Right ventricle myocardium inferior (tissue), 1 donor: ENCODE results near the gene CDT1. TPM values are rescaled to one million over a fixed set of nuclear protein-coding genes. Genes with fewer than 3 reads are reported as not detected.
A peak's percentile ranks its signal among the peaks of the same experiment; 100 is the strongest.
"Not testable (repeated sequence)": the region's sequence is repeated elsewhere in the genome, so short reads cannot be mapped to it uniquely, and the experiment has no call there.

Source experiments
- ATAC-seq: fragments of 200-7000 bp; cut with Tn5 transposase; one replicate; pipeline ENCODE4 v1.9.1; 2020; ENCODE audit warnings: mild to moderate bottlenecking, moderate library complexity
- DNase-seq: peaks from one replicate; pipeline ENCODE4 v3.0.0; 2021; ENCODE audit errors: missing footprints
- intact Hi-C: fragments of 100-400 bp; cut with DNase I; formaldehyde crosslinking; loops from one replicate; pipeline ENCODE4 v1.11.0; 2022
- total RNA-seq: library from RNA; stranded (reverse); fragmentation: NEBNext Ultra II Directional; extraction: Animal tissue kit (Norgen Biotek cat#: 25700); gene quantifications from one replicate; pipeline ENCODE4 v1.2.1, GENCODE V29; 2021
- donor health status: DM: no; HTN: yes; CAD: no; lungs with severe emphysema.

CDT1 gene
- total RNA-seq, 1 donor from 2014 or later: 0.65 TPM

DNA sequence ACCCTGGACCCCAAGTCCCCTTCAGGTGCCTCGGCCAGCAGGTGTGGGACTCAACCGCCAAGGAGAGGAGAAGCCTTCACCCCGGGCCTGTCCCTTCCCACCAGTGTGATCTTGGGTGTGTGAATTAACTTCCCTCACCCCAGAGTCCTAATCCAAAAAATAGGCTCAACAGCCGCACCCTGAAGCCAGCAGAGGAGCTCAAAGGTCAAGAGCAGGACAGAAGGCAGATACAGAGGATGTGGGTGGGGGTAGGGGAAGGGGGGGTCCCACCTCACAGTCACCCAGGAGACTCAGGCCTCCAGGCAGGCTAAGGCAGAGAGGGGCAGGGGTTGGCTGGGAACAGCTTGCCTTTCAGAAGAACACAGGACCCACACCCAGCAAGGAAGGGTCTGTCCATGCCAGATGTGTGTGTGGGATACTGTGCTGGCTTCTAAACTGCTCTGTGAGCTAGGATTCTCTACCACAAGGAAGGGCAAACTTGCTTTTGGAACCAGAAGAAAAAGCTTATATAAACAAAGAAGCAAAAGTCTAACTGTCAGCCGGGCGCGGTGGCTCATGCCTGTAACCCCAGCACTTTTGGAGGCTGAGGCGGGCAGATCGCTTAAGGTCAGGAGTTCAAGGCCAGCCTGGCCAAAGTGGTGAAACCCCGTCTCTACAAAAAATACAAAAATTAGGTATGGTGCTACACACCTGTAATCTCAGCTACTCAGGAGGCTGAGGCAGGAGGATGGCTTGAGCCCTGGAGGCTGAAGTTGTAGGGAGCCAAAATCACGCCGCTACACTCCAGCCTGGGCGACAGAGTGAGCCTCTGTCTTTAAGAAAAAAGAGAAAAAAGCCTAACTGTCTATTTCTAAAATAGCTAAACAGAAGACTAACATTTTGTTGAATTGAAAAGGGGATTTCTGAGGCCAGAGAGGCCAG is 23.2 kb upstream of the CDT1 start:
- no peak for ATAC-seq

GRCh38 chr16:88781140-88782077 is 22.2 kb upstream of the CDT1 start:
- intact Hi-C loops: no loop called here
- DNase-seq (peak; percentile 85), ATAC-seq (no peak)

More for the DNA sequence above, 23.2 kb upstream of the CDT1 start:
- intact Hi-C loops: no loop called here
- no peak for DNase-seq

DNA sequence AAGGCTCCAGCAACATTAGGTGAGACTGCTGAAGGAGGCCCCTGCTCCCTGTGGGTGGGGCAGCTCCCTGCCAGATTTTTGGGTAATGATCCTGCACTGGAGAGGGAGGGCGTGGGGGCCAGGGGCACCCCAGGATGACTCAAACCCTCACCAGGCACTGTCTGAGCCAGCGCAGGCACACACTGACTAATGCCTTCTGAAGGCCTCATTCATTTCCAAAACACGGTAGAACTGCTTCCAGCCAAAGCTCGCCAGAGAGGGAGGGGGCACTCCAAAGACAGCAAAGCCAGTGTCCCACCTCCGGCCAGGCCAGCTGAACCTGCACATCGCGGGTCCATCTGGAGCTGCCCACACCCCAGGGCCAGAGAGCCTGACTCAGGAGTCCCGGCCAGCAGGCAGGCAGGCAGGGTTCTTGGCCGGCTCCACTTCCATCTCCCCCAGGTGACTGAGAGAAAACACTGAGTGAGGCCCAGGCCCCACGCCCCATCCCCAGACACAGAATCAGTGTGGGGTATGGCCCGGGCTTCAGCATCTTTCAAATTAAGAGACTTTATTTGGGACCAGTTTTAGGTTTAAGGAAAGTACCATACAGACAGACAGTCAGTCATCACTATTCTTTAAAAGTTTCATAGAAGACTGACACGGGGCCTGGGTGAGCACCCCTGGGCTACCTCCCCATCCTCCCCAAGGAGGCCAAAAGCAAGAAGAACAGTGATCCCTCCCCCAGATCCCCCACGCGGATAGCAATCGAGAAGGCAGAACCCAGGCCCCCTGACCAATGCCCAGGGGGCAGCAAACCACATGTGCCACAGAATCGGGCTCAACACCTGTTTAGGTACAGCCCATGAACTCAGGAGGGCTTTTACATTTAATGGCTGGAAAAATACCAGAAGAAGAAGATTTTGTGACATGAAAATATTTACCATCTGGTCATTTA is 20.9 kb upstream of the CDT1 start:
- DNase-seq (no peak), ATAC-seq (no peak)
- intact Hi-C loops: no loop called here

- DNase-seq (no peak), ATAC-seq (no peak)
- intact Hi-C loops: loop anchor here (2.0 kb wide), 1 partner anchor 39 kb away; no protein-coding TSS in a partner anchor
Observed at GRCh38 chr16:88783391-88784073, 20.1 kb upstream of the CDT1 start.

GRCh38 chr16:88784074-88784855 is 19.3 kb upstream of the CDT1 start:
- ATAC-seq (peak; percentile 66), DNase-seq (no peak)
- intact Hi-C loops: loop anchor here (2.0 kb wide), 1 partner anchor 39 kb away; no protein-coding TSS in a partner anchor

GRCh38 chr16:88784856-88785105 is 18.8 kb upstream of the CDT1 start:
- intact Hi-C loops: loop anchor here (1.0 to 2.0 kb wide), 2 partner anchors 40 to 47 kb away; no protein-coding TSS in a partner anchor
- ATAC-seq: peak; percentile 25
- DNase-seq: no peak

DNA sequence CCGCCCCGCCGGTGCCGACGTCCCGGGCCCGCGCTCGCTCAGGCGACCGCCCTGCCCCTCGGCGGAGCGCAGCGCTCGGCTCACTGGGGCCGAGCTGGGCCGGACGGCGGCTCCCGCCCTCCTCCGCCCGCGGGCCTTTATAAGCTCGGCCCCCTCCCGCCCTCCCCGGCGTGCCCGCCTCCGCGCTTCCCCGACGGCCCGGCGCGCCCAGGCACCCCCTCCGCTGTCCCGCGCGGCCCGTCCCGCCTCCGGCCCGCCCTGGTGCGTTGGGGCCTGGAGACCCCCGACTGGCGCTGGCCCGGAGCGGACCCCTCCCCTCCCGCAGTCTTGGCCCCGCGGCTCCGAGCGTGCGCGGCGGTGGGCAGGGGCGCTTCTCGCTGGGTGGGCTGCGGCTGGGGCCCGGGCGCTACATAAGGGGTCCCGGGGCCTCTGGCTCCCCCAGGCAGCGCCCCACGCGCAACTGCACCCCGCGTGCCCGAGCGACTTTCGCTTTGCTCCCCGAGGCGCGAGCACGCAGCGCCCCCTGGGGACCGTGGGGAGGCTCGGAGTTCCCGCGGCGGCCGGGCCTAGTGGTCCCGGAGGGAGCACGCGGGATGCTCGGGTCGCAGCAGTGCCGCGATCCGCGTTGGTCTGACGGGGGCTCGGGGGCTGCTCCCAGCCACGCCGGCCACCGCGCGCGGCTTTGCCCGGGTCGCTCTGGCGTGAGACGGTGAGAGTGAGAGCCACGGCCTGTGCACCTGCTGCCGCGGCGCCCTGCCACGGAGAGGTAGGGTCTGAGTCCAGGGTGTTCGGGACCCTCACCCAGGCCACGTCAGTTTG is 18.3 kb upstream of the CDT1 start, which contains the start of gene PIEZO1:
Gene PIEZO1, minus strand, starts transcription at position 115 of the 819 bp plus-strand sequence. CDS start 256 bp downstream, outside the sequence.
- intact Hi-C loops: loop anchor here (1.0 to 2.0 kb wide), 2 partner anchors 41 to 48 kb away; no protein-coding TSS in a partner anchor
- DNase-seq: peak; percentile 91
- ATAC-seq: peak; percentile 62

GRCh38 chr16:88787579-88788314 is 15.8 kb upstream of the CDT1 start:
- DNase-seq (no peak), ATAC-seq (no peak)
- intact Hi-C loops: no loop called here

DNA sequence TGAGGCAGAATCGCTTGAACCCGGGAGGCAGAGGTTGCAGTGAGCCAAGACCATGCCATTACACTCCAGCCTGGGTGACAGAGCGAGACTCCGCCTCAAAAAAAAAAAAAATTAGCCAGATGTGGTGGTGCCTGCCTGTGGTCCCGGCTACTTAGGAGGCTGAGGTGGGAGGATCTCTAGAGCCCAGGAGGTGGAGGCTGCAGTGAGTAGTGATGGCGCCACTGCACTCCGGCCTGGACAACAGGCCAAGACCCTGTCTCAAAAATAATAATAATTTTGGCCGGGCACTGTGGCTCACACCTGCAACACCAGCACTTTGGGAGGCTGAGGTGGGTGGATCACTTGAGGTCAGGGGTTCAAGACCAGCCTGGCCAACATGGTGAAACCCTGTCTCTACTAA is 14.8 kb upstream of the CDT1 start:
- ATAC-seq, intact Hi-C loops, DNase-seq: not testable (repeated sequence)

DNA sequence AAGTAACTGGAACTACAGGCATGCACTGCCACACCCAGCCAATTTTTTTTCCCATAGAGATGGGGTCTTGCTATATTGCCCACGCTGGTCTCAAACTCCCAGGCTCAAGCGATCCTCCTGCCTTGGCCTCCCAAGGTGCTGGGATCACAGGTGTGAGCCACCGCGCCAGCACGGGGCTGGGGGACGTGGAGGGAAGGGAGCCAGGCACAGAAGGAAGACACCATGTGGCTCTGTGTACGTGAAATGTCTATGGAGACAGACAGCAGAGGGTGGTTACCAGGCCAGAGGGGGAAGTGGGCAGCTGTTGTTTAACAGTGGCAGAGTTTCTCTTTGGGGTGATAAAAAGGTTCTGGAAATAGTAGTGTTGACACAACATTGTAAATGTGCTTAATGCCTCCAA is 14.0 kb upstream of the CDT1 start:
- intact Hi-C loops: no loop called here
- DNase-seq (no peak), ATAC-seq (no peak)

DNA sequence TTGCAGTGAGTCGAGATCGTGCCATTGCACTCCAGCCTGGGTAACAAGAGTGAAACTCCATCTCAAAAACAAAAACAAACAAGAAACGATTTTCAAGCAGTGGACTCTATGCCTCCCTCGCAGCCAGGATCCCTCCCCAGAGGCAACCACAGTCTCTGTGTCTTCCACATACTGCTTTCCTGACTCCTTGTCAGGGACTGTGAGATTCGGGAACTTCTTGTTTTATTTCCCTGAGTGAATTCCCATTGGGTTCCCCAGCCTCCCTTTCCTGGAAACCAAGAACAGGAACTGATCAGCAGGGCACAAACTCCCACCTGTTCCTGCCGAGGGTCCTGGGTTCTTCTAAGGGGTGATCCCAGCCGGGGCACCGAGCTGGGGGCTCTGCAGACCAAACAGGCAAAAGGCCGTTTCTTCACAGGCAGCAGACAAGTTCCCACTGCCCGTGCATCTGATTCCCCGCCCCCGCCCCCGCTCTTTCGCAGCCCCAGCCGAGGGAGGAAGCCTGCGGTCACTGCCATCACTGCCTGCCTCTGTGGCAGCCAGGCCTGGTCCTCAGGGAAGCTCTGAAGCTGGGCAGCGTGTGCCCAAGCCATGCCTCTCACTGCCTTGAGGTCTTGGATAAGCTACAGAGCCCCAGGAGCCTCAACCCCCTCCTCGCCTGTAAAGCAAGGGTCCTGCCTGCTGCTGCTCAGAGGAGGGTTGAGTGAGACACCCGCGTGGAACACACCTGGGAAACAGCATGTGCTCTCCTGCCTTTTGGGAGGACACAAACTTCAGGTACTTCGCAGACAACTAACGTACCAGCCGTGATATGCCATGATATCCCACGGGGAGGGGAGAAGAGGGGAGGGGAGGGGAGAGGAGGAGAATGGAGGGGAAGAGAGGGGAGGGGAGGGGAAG is 13.0 kb upstream of the CDT1 start:
- ATAC-seq: peak; percentile 32
- peak; percentile 86 for DNase-seq
- intact Hi-C loops: no loop called here

GRCh38 chr16:88792078-88792550 is 11.5 kb upstream of the CDT1 start:
- intact Hi-C loops: no loop called here
- DNase-seq: no peak
- no peak for ATAC-seq

GRCh38 chr16:88792668-88793250 is 10.8 kb upstream of the CDT1 start:
- ATAC-seq: no peak
- intact Hi-C loops: no loop called here
- no peak for DNase-seq
